GM04504 (cell line): ENCODE data around the gene KIAA1755.

Experiments used
- DNase-seq: peaks from one replicate; pipeline ENCODE4 v3.0.0-alpha.2; 2012; ENCODE audit warnings: low read depth

The KIAA1755 gene

GRCh38 chr20:38180781-38181180, 79.8 kb downstream of the KIAA1755 start:
- no peak for DNase-seq

DNA sequence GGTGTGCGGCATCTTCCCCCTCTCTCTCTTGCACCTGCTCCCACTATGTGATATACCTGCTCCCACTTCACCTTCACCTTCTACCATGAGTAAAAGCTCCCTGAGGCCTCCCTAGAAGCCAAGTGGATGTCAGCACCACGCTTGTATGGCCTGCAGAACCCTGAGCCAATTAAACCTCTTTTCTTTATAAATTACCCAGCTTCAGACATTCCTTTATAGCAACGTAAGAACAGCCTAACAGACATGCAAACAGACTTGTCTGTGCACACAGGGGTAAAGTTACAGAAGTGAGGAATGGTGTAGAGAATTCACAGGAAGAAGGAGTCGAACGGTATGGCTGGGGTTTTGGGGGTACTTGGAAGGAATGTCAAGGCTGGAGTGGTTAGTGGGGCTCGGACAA, 80.7 kb downstream of the KIAA1755 start:
- DNase-seq = no peak

DNA sequence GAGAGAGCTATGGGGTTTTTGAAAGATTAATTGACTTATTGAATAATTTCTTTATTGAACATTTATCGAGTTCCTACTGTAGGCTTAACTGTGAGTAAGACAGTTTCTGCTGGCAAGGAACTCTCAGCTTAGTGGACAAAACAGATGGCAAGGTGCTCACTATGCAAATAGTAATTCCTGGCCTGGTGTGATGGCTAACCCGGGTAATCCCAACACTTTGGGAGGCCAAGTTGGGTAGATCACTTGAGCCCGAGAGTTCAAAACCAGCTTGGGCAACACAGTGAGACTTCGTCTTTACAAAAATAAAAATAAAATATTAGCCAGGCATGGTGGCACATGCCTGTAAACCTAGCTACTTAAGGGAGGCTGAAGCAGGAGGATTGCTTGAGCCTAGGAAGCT, 82.0 kb downstream of the KIAA1755 start:
- no peak for DNase-seq

GRCh38 chr20:38178065-38178491, 82.5 kb downstream of the KIAA1755 start:
- DNase-seq = no peak

DNA sequence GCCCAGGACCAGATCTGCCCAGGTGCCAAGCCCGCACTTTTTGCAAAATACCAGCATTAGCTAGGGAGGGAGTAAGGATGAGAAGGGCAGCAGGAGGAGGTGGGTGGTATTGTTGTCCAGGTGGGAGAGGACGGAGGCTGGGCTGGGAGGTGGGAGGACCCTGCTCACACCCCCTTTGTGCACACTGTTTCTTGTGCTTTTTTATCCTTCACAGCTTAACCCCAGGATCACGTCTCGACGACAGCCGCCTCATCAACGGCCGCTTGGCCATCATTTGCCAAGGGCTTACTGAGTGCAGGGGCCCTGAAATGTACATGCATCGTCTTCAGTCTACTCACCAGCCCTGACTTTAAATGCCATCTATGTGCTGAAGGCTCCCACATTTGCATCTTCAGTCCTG, 83.3 kb downstream of the KIAA1755 start:
- DNase-seq = no peak

- DNase-seq = no peak
Measured at GRCh38 chr20:38175304-38176180, 85.0 kb downstream of the KIAA1755 start.

- peak; percentile 71 for DNase-seq
Measured at GRCh38 chr20:38173237-38174156, 87.0 kb downstream of the KIAA1755 start.

DNA sequence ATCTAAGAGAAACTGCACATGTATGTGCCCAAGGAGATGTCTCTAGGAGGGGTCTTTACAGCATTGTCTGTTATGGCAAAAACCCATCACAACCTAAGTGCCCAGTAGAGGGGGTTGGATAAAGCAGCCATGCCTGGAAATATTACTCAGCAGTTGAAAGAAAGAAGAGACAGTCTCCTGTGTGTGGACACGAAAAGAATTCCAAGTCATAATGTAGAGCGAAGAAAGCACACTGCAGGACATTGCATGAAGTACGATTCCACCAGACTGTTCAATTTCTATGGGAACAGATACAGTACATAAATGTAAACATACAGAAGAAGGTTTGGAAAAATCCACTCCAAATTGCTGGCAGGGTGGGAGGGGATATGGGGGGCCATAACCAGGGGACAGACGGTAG, 88.1 kb downstream of the KIAA1755 start:
- no peak for DNase-seq

DNA sequence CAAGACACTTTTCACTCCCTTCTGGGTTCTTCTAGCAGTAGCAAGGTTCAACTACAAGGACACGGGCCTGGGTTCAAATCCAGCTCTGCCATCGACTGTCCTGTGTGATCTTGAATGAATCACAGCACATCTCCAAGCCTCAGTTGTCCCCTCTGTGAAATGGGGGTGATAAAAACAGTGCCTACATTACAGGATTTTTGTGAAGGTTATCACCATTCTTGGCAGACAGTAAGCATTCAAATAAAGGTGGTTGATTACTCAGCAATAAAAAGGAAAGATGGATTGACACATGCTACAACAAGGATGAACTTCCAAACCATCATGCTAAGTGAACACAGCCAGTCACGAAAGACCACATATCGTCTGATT, 88.9 kb downstream of the KIAA1755 start:
- no peak for DNase-seq

DNA sequence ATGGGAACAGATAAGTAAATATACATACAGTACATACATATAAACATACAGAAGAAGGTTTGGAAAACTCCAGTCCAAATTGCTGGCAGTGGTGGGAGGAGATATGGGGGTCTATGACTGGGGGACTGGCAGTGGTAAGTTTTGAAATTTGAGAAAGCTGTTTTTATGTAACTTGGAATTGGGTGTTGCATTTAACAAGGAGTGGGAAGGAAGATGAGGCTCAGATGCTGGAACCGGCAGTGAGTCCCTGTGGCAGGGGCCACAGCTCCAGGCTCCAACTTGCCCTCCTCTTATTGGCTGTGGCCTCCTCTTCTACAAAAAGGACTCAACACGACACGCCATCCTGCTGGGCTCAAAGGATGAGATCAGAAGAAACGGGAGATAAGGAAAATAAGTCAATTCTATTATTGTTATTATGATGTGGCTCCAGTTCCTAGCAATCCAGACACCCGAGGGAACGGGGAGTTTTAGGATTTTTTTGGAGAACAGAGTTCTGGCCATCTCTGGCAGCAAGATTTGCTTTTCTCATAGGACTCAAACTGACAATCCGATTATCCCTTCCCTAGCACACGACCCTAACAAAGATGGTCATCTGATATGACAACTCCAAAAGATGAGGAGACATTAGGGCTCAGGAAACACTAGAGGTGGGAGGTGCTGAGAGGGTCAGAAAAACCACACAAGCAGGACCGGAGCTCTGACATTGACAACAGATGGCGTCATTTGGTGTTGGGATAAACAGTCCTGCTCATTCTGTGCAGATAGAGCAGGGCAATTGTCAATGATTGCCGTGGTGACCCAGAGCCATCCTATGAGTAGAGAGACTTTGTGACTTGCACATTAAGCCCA, 89.5 kb downstream of the KIAA1755 start:
- no peak for DNase-seq

DNA sequence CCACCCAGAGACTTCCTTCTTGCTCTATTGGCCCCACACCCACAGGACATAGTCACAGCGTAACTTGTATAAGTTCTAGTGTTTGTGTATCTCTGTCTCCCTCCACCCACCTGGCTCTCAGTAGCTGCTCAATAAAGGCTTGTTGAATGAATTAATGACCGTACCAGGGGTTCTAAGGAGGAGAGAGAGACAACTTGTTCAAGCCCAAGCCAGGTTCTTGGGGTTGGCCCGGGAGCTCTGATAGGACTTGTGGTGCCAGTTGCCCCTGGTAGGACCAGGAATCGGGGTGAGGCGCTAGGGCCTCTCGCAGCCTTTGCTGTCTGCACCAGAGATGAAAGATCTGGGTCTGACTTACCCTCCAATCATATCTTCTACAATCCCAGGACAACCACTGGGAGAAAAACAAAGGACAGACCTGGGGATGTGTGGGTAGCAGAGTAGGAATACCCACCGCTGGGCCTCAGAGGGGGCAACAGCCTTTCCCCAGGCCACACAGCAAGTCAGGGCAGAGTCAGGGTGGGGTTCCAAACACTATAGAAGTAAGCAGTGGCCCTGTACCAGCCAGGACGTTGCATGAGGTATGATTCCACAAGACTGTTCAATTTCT, 90.2 kb downstream of the KIAA1755 start:
- no peak for DNase-seq

DNA sequence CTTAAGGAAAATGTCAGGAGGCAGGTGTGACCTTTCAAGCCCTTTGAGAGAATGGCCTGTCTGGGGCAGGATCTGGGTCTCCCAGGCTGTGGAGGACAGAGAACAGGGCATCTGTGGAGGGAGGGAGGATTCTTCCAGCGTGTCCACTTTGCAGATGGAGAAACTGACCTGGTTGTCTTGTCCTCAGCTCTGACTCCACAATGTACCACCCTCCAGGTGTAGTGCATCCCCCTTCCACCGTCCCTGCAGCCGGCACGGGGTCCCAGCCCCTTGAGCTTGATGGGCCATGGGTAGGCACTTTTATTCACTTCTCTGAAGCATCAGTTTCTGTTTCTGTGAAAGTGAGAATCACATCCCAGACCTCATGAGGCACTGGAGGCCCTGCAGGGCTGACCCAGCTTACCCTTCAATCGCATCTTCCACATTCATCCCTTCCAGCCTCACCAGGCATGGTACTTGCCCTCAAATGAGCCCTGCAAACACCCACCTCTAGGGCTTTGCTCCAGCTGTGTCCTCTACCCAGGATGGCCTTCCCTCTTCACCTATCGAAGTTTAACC, 90.8 kb downstream of the KIAA1755 start:
- DNase-seq = no peak

DNA sequence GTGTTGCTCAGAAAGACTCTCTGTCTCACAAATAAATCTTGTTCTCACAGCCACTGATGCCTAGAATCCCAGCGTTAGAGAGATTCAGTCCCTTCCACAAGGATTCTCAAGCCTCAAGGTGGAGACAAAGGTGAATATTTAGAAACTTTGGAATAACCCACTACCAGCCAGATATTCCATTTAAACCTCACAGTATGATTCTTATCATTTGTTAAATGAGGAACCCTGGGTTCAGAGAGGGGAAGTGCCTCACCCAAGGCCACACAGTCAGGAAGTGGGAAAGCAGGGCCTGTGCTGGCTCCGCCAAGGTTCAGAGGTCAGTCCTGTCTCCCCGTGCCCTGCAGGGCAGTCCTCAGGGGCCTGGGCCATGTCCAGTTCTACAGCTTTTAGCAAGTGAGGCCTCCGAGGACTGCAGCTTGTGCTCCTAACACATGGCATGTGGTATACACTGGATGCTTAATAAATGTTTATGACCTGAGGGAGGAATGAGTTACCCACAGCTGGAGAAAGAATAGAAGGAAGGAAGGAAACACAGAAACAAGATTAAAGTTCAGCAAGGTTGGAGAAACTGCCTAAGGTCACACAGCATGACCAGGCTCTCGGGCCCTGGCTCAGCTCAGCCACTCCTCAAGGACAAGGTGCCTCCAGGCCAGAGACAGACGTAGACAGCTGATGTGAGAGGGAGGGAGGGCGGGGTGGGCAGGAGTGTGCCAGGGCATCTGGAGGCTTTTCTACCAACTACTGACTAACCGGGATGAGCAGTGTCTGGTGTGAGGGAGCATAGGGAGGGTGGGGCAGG, 91.5 kb downstream of the KIAA1755 start:
- no peak for DNase-seq

DNA sequence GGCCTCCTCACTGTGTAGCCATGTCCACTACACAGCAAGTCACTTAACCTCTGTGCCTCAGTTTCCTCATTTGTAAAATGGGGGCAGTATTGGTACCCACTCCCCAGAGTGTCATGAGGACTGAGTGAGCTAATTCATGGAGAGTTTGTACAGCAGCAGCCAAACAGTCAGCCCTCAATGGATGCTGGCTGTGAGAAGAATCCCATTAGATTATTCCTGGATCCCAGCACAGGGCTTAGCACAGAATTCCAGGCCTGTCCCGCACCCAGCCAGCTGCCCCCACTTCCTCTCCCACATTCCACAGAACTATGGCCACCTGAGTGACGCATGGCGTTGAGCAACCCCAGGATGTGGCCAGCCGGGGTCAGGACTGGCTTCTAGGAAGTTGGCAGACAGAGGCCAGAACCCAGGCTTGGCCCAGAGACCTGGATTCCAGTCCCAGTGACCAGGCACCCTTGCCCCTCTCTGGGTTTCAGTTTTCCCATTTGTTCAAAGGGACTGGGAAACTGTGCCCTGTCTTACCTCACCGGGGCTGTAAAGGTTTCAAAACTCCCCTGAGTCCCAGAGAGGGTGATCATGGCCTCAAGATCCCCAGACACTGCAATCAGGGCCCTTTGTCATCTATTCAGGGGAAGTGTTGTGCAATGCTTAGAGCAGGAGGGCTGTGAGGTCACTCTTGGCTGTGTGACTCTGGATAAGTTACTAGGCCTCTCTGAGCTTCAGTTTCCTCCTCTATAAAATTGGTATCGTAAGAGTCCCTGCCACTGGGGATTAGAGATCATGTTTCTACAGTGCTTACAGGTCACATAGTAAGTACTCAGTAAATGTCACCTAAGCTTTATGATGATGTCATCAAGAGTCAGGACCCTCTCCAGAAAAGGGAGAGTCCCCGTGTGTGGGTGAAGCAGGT, 92.4 kb downstream of the KIAA1755 start:
- DNase-seq = peak; percentile 82

DNA sequence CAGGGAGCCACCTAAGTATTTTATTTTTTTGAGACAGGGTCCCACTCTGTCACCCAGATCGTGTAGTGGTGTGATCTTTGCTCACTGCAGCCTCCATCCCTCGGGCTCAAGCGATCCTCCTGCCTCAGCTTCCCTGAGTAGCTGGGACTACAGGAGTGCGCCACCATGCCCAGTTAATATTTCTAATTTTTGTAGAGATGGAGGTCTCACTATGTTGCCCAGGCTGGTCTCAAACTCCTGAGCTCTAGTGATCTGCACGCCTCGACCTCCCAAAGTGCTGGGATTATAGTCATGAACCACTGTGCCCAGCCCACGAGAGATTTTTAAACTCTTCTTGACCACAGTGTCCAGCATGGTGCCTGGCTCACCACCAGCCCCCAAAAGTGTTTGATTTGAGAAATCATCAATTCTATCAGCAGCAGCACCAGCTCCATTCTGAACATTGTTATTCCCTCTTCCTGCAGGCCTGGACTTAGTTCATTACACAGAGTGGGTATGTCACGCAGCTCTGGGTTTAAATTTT, 93.1 kb downstream of the KIAA1755 start:
- DNase-seq = no peak

DNA sequence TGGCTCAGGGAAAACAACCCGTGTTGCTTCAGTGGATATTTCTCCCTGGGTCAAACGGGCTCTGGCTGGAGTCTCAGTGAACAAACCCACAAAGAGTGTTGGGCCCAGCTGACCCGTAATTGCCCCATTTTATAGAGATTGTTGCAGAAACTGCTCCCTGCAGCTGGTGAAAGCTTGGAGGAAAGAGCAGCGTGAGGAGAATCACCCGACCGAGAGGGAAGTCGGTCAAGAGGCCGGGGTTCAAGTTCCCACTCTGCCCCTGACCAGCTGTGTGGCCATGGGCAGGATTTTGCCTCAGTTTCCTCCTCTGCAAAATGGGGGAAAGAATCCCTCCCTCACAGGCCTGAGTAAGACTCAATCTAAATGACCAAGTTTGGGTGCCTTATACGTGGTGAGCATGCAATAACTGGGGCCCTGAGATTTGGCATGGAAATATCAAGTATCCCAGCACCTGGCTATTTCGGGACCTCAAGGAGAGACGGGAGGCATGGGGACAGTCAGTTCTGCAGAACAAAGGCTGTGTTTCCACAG, 93.8 kb downstream of the KIAA1755 start:
- DNase-seq = no peak

GRCh38 chr20:38165966-38166702, 94.4 kb downstream of the KIAA1755 start:
- no peak for DNase-seq
